HL-60 (cell line): ENCODE results near the gene VAV2.

ENCODE experiments used
- DNase-seq, 2 experiments: peaks; one replicate each; pipeline ENCODE4 v3.0.0-alpha.2; 2010 to 2020; ENCODE audit warnings: low read depth in 1 of 2, low spot score in 1 of 2
- H3K27ac ChIP-seq: fragments of 250-450 bp; sonication (Bioruptor Pico); replicated peaks from 2 replicates; pipeline ENCODE4 v1.5.1; 2020; ENCODE audit warnings: mild to moderate bottlenecking, moderate library complexity
- H3K27me3 ChIP-seq: fragments of 250-450 bp; sonication (Bioruptor Pico); 2 replicates; pipeline ENCODE4 v1.5.1; 2021; ENCODE audit warnings: mild to moderate bottlenecking, moderate library complexity; ENCODE audit not compliant: insufficient read depth, poor library complexity, severe bottlenecking
- H3K4me3 ChIP-seq: replicated peaks from 2 replicates; pipeline ENCODE4 v1.5.1; 2011; ENCODE audit warnings: mild to moderate bottlenecking, control low read depth, low read length; ENCODE audit not compliant: insufficient read depth
- GABPA ChIP-seq: IDR thresholded peaks from 2 replicates; pipeline ENCODE4 v1.6.1; 2012; ENCODE audit warnings: low read depth
- POLR2AphosphoS5 ChIP-seq: IDR thresholded peaks from 2 replicates; pipeline ENCODE4 v1.6.1; 2012; ENCODE audit warnings: low read depth
- SPI1 ChIP-seq: IDR thresholded peaks from 2 replicates; pipeline ENCODE4 v1.6.1; 2012; ENCODE audit warnings: low read depth, mild to moderate bottlenecking, borderline replicate concordance
- TF ChIP-seq, protein P1 (sequence below): IDR thresholded peaks from 2 replicates; pipeline ENCODE4 v1.6.1; 2012; ENCODE audit warnings: low read depth; ENCODE audit not compliant: insufficient replicate concordance
- TF ChIP-seq, protein P2 (sequence below): IDR thresholded peaks from one replicate; pipeline ENCODE4 v1.5.1; 2011; ENCODE audit warnings: low read length, control low read depth, inconsistent platforms; ENCODE audit not compliant: insufficient read depth

Gene VAV2

DNA sequence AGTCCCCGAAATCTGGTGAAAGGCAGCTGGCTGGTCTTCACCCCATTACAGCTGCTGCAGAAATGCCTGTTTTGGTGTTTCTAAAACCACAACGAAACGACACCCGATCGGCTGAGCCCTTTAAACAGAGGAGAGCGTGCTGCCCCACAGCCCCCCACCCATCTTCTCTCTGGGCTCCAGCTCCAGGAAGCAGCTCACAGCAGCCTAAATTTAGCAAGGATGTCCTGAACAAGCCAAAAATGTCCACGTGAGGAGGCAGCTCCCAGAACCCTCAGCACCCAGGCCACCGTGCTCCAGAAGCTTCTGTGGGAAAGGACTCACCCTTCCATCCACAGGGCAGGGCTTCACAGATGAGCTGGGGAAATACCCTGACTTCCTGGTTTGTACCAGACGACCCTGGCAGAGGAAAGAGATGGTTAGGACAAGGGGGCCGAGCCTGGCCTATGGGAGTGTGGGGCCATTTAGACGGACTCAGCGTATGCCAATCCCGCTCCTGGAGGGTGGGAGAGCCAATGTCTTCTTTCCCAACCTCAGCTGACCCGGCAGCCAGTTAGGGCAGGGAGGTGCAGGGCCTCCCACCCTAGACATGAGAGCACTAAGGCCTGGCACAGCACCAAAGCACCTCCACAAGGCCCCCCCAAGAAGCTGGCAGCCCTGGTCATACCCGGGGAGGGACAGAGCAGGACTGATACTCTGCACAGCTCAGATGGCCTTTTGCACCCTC, 214.9 kb downstream of the VAV2 start:
- Histone ChIP-seq H3K27ac (no peak overlapping the region), H3K4me3 (no peak overlapping the region), H3K27me3 (no peaks in the 10 kb centered on the region)
- TF ChIP-seq GABPA (no peak), SPI1 (no peak), POLR2AphosphoS5 (no peak)
- TF ChIP-seq, protein P1, sequence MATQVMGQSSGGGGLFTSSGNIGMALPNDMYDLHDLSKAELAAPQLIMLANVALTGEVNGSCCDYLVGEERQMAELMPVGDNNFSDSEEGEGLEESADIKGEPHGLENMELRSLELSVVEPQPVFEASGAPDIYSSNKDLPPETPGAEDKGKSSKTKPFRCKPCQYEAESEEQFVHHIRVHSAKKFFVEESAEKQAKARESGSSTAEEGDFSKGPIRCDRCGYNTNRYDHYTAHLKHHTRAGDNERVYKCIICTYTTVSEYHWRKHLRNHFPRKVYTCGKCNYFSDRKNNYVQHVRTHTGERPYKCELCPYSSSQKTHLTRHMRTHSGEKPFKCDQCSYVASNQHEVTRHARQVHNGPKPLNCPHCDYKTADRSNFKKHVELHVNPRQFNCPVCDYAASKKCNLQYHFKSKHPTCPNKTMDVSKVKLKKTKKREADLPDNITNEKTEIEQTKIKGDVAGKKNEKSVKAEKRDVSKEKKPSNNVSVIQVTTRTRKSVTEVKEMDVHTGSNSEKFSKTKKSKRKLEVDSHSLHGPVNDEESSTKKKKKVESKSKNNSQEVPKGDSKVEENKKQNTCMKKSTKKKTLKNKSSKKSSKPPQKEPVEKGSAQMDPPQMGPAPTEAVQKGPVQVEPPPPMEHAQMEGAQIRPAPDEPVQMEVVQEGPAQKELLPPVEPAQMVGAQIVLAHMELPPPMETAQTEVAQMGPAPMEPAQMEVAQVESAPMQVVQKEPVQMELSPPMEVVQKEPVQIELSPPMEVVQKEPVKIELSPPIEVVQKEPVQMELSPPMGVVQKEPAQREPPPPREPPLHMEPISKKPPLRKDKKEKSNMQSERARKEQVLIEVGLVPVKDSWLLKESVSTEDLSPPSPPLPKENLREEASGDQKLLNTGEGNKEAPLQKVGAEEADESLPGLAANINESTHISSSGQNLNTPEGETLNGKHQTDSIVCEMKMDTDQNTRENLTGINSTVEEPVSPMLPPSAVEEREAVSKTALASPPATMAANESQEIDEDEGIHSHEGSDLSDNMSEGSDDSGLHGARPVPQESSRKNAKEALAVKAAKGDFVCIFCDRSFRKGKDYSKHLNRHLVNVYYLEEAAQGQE: no peak
- TF ChIP-seq, protein P2, sequence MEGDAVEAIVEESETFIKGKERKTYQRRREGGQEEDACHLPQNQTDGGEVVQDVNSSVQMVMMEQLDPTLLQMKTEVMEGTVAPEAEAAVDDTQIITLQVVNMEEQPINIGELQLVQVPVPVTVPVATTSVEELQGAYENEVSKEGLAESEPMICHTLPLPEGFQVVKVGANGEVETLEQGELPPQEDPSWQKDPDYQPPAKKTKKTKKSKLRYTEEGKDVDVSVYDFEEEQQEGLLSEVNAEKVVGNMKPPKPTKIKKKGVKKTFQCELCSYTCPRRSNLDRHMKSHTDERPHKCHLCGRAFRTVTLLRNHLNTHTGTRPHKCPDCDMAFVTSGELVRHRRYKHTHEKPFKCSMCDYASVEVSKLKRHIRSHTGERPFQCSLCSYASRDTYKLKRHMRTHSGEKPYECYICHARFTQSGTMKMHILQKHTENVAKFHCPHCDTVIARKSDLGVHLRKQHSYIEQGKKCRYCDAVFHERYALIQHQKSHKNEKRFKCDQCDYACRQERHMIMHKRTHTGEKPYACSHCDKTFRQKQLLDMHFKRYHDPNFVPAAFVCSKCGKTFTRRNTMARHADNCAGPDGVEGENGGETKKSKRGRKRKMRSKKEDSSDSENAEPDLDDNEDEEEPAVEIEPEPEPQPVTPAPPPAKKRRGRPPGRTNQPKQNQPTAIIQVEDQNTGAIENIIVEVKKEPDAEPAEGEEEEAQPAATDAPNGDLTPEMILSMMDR: no peak
- DNase-seq: no peak

DNA sequence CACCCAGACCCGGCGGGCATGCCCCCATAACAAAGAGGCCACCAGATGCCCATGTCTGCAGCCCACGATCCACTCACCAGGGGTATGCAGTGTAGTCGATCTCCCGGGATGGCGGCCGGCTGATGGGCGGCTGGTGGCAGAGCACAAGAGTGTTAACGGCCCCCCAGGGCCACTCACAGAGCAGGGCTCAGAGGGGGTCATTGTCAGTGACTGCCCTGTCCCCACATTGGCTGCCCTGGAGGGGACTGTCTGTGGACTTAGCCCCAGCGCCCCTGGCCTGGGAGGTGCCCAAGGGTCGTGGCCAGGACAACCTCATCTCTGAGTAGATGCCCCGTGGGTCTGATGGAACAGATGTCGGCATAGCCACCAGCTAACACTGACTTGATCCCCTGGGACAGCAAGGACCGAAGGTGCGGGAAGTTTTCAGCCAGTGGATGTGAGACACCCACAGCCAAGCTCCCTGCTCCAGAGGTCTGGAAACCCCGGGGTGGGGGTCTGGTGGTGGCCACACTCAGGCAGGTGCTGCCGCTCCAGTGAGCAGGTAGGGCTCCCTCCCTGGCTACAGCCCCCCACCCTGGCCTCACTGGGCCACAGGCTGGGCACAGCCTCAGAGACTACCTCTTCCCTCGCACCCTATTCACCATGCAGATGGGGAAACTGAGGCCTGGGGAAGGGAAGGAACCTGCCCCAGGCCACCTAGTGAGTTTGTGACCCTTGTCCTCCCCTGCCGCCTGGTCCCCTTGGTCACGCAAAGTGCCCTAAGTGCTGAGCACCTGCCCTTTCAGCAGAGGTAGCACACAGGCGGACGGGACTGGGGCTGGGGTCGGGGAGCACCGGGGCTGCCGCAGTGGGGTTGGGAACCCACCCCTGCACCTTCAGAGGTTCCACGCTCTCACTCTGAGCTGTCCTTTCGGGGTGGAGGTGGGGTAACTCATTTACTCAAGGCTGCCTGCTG, 215.9 kb downstream of the VAV2 start:
- Histone ChIP-seq H3K27me3 (no peaks in the 10 kb centered on the region), H3K27ac (no peak overlapping the region), H3K4me3 (no peak overlapping the region)
- TF ChIP-seq POLR2AphosphoS5 (no peak), SPI1 (no peak), GABPA (no peak)
- TF ChIP-seq, protein P2: no peak
- TF ChIP-seq, protein P1: no peak
- no peak for DNase-seq

GRCh38 chr9:133775291-133775690, 216.8 kb downstream of the VAV2 start:
- no peak overlapping the region for H3K27ac ChIP-seq
- H3K4me3 ChIP-seq: no peak overlapping the region
- no peak for DNase-seq
- TF ChIP-seq, protein P2: no peak
- TF ChIP-seq, protein P1: no peak
- TF ChIP-seq SPI1: no peak
- no peak for TF ChIP-seq POLR2AphosphoS5
- TF ChIP-seq GABPA: no peak
- H3K27me3 ChIP-seq: no peaks in the 10 kb centered on the region
